Stomach (tissue), 9 donors: ENCODE results near the gene MAP7D2. TPM values are rescaled to one million over a fixed set of nuclear protein-coding genes. Genes with fewer than 3 reads are reported as not detected.

Experiments
- DNase-seq, 2 donors: peaks; one replicate each; pipeline versions ENCODE4 v3.0.0 to v3.0.0-alpha.2; 2013 to 2019
- H3K27ac ChIP-seq, 5 donors: fragments of 200-600 bp in 4 of 5; sonication (generic) in 4 of 5; one replicate each; pipeline ENCODE4 v1.5.1; 2013 to 2019; ENCODE audit warnings: mild to moderate bottlenecking in 1 of 5, moderate library complexity in 1 of 5
- H3K27me3 ChIP-seq, 3 donors: fragments of 200-600 bp; sonication (generic); one replicate each; pipeline ENCODE4 v1.5.1; 2017 to 2019; ENCODE audit warnings: mixed run types in 1 of 3
- H3K36me3 ChIP-seq, 4 donors: fragments of 200-600 bp; sonication (generic); 1 replicate in 3 of 4; 2 replicates in 1 of 4; pipeline ENCODE4 v1.5.1; 2016 to 2019
- H3K4me1 ChIP-seq, 4 donors: fragments of 200-600 bp; sonication (generic); one replicate each; pipeline ENCODE4 v1.5.1; 2016 to 2019
- H3K4me3 ChIP-seq, 4 donors: fragments of 200-600 bp; sonication (generic) in 3 of 4; one replicate each; pipeline ENCODE4 v1.5.1; 2016 to 2019; ENCODE audit warnings: mild to moderate bottlenecking in 1 of 4
- H3K9me3 ChIP-seq, 4 donors: fragments of 200-600 bp; sonication (generic); one replicate each; pipeline ENCODE4 v1.5.1; 2016 to 2019
- EP300 ChIP-seq: sonication (generic); formaldehyde crosslinking; IDR thresholded peaks from one replicate; pipeline ENCODE4 v1.6.1; 2017; ENCODE audit warnings: antibody characterized with exemption
- POLR2A ChIP-seq, 4 donors: fragments of 450-650 bp; IDR thresholded peaks; one replicate each; pipeline ENCODE4 v1.6.1; 2016; ENCODE audit warnings: antibody characterized with exemption in 4 of 4, control low read depth in 2 of 4, mild to moderate bottlenecking in 1 of 4, moderate library complexity in 1 of 4
- POLR2AphosphoS5 ChIP-seq, 3 donors: sonication (generic); formaldehyde crosslinking; IDR thresholded peaks; one replicate each; pipeline ENCODE4 v1.6.1; 2016; ENCODE audit warnings: antibody characterized with exemption in 3 of 3
- WGBS, 5 donors: extraction: QIAGEN DNeasy Blood & Tissue Kit in 3 of 5; methylation state at CpG; one replicate each; pipeline versions ENCODE4 v1.1.5 to v1.1.7; 2013 to 2018; 5-methylcytosine and 5-hydroxymethylcytosine counted together
- intact Hi-C: fragments of 100-400 bp; cut with DNase I; formaldehyde crosslinking; loops from one replicate; pipeline ENCODE4 v1.15.1; 2023; ENCODE audit warnings: low total_unique reads
- polyA plus RNA-seq, 3 donors: library from polyadenylated mRNA; stranded (reverse); fragments of 200-250 nt; gene quantifications; one replicate each; pipeline ENCODE4 v1.2.3, GENCODE V29; 2013
- total RNA-seq, 5 donors: library from RNA; depleted of rRNA; stranded (reverse); fragments of >200 nt; gene quantifications; one replicate each; pipeline versions ENCODE4 v1.1.0 to v1.2.3, GENCODE V29; 2014 to 2016
- TF ChIP-seq, protein P1 (sequence below), 7 experiments: fragments of 450-650 bp in 4 of 7; fragments of 200-600 bp in 3 of 7; sonication (generic) in 3 of 7; IDR thresholded peaks; one replicate each; pipeline ENCODE4 v1.5.1; 2016 to 2019; ENCODE audit warnings: antibody characterized with exemption in 7 of 7, control low read depth in 2 of 7, mild to moderate bottlenecking in 1 of 7
- donor health status: healthy with polysubstance abuse.
- donor health status: Bipolar disorder and iron deficiency.
- donor health status: healthy.

MAP7D2 gene
- total and polyA plus RNA-seq, 8 donors = 0.89 to 70.0 (median 16.6) TPM; not detected in 1

GRCh38 chrX:19968276-19968675, 148.4 kb downstream of the MAP7D2 start:
- H3K36me3 ChIP-seq = peaks cover 0 to 27% (median 13%) of the 10 kb centered on the region in 4 donors
- no peaks in the 10 kb centered on the region for H3K27me3 ChIP-seq
- H3K9me3 ChIP-seq = no peaks in the 10 kb centered on the region
- 84 to 97% (median 93%) methylated on average over 3 to 6 of the region's 6 CpGs for WGBS, 5 donors
- H3K4me1 ChIP-seq = no peaks in the 10 kb centered on the region
- no peak overlapping the region for H3K27ac ChIP-seq
- TF ChIP-seq, protein P1, sequence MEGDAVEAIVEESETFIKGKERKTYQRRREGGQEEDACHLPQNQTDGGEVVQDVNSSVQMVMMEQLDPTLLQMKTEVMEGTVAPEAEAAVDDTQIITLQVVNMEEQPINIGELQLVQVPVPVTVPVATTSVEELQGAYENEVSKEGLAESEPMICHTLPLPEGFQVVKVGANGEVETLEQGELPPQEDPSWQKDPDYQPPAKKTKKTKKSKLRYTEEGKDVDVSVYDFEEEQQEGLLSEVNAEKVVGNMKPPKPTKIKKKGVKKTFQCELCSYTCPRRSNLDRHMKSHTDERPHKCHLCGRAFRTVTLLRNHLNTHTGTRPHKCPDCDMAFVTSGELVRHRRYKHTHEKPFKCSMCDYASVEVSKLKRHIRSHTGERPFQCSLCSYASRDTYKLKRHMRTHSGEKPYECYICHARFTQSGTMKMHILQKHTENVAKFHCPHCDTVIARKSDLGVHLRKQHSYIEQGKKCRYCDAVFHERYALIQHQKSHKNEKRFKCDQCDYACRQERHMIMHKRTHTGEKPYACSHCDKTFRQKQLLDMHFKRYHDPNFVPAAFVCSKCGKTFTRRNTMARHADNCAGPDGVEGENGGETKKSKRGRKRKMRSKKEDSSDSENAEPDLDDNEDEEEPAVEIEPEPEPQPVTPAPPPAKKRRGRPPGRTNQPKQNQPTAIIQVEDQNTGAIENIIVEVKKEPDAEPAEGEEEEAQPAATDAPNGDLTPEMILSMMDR (IDR thresholded peaks at IDR 0.05) = no peak
- TF ChIP-seq EP300 = no peak
- TF ChIP-seq POLR2A (IDR thresholded peaks at IDR 0.05) = no peak
- no peak for TF ChIP-seq POLR2AphosphoS5 (IDR thresholded peaks at IDR 0.05)
- intact Hi-C loops = no loop called here
- no peak overlapping the region for H3K4me3 ChIP-seq
- no peak for DNase-seq

GRCh38 chrX:19966056-19966455, 150.7 kb downstream of the MAP7D2 start:
- intact Hi-C loops = no loop called here
- Histone ChIP-seq H3K4me3 (no peak overlapping the region), H3K4me1 (no peaks in the 10 kb centered on the region), H3K9me3 (no peaks in the 10 kb centered on the region), H3K27me3 (no peaks in the 10 kb centered on the region), H3K36me3 (peaks cover 0 to 35% (median 19%) of the 10 kb centered on the region in 4 donors), H3K27ac (no peak overlapping the region)
- no peak for TF ChIP-seq EP300
- TF ChIP-seq, protein P1 (IDR thresholded peaks at IDR 0.05) = no peak
- TF ChIP-seq POLR2AphosphoS5 (IDR thresholded peaks at IDR 0.05) = no peak
- TF ChIP-seq POLR2A (IDR thresholded peaks at IDR 0.05) = no peak
- no peak for DNase-seq
- WGBS, 5 donors = 71 to 97% (median 85%) methylated on average over 1 of the region's 1 CpG

DNA sequence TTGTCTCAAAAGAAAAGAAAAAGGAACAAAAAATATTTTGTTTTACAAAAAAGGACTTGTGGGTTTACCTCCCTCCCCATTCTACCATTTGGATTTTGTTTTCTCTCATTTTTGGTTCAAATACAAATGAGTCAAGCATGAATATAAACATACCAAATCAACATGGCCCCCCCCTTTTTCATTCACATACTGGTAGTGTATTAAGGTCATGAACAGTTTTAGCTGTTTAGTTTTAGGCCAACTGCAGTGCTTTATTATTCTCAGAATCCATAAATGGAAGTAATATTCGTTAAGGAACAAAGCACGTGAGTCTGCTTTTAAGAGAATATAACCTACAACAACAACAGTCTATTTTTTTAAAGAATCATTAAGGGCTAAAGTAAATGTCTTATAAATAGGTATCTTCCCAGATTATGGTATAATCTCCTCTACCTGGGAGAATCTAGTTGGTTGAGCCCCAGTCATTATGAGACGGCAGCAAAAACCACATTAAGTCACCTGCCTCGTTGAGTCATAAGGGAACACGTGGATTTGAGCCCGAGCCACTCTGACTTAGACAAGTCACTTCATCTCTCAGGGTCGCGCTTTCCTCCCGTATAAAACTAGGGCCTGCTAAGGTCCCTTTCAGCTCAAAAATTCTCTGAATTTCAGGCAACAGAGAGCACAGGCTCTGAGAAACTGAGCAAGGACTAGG, 152.5 kb downstream of the MAP7D2 start:
- no peak overlapping the region for H3K27ac ChIP-seq
- DNase-seq = no peak
- H3K27me3 ChIP-seq = no peaks in the 10 kb centered on the region
- no peaks in the 10 kb centered on the region for H3K4me1 ChIP-seq
- H3K9me3 ChIP-seq = no peaks in the 10 kb centered on the region
- no peak overlapping the region for H3K4me3 ChIP-seq
- 62 to 85% (median 76%) methylated on average over 9 of the region's 9 CpGs for WGBS, 5 donors
- H3K36me3 ChIP-seq = peaks cover 0 to 35% (median 19%) of the 10 kb centered on the region in 4 donors
- intact Hi-C loops = no loop called here
- TF ChIP-seq POLR2AphosphoS5 (IDR thresholded peaks at IDR 0.05) (no peak), EP300 (no peak), POLR2A (IDR thresholded peaks at IDR 0.05) (no peak)
- TF ChIP-seq, protein P1 (IDR thresholded peaks at IDR 0.05) = no peak

- 71 to 100% (median 86%) methylated on average over 1 of the region's 1 CpG for WGBS, 5 donors
- Histone ChIP-seq H3K27me3 (peaks cover 0 to 3% (median 0%) of the 10 kb centered on the region in 3 donors), H3K4me3 (no peak overlapping the region), H3K9me3 (no peaks in the 10 kb centered on the region), H3K4me1 (no peaks in the 10 kb centered on the region), H3K27ac (no peak overlapping the region), H3K36me3 (peaks cover 0 to 25% (median 14%) of the 10 kb centered on the region in 4 donors)
- no peak for TF ChIP-seq EP300
- no peak for TF ChIP-seq POLR2A (IDR thresholded peaks at IDR 0.05)
- TF ChIP-seq, protein P1 (IDR thresholded peaks at IDR 0.05) = no peak
- TF ChIP-seq POLR2AphosphoS5 (IDR thresholded peaks at IDR 0.05) = no peak
- intact Hi-C loops = no loop called here
- no peak for DNase-seq
Measured at GRCh38 chrX:19960913-19961312, 155.8 kb downstream of the MAP7D2 start.
